Activated CD8-positive, alpha-beta memory T cell treated with anti-CD3 and anti-CD28 coated beads, Interleukin-2, amount 50 U/mL, for 48 hours (primary cell): Measurements from ENCODE around the gene SLC5A3.
A peak's percentile ranks its signal among the peaks of the same experiment; 100 is the strongest.

ENCODE experiments used
- DNase-seq: peaks from one replicate; pipeline ENCODE4 v3.0.0-alpha.2; 2020

Gene SLC5A3

DNA sequence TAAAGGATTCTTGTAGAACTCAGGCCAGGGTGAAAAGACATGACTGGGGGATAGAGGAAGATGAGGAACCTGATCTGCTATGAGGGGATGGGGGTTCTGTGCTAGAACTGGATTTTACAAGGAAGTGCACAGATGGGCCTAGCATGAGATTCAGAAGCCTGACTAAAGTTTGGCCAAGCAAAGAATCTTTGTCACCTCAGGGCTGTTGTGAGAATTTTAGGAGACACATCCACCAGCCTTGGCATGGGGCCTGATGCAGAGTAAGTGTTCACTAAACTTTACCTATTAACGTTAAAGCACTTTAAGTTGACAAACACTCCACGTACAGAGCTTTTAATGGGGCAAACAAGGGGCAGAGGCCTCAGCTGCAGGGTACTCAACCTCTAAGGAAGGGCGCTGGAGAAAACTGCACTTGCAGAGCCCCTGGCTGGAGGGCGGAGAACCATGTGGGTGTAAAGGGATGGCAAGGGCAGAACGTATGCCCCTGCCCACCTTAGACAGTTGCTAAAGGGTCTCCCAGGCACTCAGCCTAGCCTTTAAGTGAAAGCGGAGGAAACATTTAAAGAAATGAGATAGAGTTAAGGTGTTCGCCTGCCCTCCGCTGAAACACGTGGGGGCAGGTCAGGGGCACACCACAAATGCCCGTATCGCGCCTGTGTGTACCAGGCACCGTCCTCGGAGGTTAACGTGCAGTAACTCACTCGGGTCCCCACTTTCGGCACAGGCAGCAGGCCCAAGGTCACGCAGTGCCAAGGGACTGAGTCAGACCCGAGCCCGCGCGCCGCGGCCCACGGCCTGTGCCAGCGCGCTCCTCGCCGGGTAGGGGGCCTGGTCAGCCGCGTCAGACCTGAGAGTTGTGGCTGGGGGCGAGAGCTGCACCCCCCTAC lies 990 bp upstream of the SLC5A3 start:
- DNase-seq = no peak

DNA sequence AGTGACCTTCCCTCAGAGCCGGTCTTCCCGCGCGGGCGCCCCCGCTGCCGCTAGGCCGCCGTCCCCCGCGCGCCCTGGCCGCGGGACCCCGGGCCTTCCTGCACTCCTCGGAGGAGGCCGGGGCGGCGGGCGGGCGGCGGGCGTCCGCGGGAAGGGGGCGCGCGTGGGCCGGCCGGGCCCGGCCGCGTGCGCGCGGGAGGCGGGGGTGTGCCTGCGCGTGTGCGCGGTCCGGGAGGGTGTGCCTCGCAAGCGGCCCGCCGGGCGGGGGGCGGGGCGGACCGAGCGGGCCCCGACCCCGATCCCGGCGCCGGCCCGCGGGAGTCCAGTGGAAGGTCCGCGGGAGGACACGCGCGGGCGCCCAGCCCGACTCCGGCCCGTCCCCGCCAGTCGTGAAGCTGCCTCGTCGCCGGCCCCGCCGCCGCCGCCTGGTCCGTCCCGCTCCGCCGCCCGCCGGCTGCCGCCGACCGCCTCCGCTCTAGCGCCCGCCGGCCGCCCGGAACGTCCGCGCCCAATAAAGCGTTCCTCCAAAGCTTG lies 438 bp downstream of the SLC5A3 start:
- DNase-seq = peak; percentile 63

DNA sequence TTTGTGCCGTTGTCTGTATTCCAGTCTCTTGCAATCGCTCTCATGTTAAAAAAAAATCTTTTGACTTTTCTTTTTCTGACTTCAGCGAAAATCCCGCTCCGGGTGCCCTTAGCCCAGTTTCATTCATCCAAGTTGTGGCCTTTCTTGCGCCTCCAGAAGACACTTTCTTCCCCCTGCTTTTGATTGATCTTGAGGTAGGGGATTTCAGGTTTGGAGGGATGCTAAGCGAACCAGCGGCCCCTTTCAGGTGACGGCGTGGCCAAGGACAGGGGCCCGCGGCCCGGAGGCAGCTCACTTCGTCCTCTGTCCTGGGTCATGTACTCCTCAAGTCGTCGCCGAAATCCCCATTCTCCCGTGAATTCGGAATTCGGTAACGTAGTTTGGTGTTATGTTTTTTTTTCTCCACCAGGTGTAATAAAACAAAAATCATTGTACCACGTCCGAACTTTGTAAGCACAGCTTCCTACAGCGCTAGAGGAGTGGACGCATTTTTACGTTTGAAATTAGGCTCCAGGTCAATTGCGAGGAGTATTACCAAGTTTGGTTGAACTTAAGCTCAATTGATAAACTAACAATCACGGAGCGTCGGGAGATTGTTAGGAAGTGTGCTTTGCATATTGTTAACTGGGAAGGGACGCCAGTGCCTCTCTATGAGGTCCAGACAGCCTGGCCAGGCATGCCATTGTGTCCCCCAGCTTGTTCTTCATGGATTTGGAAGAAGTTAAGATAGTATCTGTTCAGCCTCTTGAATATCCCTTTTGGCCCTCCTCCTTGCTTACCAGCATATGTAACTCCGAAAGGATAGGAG lies 1.1 kb downstream of the SLC5A3 start:
- DNase-seq = no peak

DNA sequence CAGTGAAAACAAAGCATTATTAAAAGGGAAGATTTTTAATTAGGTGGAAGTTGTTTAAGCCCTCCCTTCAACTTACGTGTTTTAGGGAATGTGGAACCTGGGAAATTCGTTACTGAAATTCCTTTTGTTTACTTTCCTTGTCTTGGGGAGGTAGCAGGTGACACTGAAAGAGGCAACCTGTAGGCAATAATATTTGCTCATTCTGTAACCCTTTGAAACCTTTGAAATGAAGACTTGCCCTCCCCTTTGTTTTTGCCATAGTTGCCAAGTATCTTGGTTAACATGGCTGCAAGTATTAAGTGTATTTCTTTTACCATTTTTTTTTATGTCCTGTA lies 1.7 kb downstream of the SLC5A3 start:
- no peak for DNase-seq

DNA sequence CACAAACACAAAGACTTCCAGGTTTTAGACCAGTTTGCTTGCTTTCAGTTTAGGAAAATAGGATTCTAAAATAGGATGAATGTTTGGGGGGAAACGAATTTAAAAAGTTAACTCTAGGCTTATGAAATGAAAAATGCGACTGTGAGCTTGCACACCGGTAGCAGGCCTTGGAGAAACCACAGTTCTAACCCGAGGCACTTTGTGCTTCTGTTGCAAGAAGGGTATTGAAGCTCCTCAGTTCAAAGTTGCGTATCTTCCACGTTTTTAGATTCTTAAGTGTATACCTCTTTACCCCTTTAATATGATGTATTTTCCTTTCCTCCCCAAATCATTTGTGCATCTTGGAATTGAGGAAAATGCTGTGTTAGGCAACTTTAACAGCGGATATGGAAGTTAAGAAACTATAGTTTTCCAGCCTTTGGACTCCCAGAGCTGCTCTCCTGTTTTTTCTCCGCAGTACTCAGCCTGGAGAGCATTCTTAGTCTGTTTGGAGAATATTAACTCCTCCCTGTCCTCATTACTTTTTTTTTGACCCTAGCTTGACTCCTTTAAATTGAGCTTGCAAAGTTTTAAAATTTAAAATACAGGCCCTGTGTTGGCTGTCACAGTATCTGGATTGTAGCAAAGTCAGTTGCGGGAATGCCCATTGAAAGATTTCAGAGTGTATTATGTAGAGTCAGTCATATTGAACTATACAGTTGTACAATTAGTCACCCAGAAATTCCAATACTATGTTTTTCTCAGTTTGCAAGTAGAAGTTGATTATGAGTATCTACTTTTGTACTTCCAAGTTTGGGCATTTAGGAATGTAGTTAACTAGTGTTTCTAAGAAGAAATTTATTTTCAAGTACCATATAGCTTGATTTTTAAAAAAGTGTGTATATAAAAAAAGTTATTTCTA lies 2.6 kb downstream of the SLC5A3 start:
- DNase-seq = no peak

DNA sequence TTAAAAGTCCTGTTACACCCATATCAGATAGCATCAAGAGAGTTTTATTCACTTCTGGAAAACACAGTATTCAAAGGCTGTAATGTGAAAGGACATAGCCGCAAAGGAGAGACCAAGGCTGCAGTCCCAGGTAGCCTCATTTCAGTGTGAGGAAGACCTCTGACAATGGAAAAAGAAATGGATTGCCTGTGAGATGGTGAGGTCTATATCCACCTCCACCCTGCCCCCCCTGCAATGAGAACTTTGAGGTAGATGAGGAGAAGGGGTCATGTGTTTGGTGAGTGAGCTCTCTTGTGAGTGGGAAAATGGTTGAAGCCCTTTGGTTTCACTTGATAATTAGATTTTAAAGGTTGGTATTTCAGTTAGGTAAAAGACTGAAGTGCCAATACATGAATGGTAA lies 3.5 kb downstream of the SLC5A3 start:
- DNase-seq = no peak

GRCh38 chr21:34077888-34078287 lies 4.5 kb downstream of the SLC5A3 start:
- DNase-seq = no peak

DNA sequence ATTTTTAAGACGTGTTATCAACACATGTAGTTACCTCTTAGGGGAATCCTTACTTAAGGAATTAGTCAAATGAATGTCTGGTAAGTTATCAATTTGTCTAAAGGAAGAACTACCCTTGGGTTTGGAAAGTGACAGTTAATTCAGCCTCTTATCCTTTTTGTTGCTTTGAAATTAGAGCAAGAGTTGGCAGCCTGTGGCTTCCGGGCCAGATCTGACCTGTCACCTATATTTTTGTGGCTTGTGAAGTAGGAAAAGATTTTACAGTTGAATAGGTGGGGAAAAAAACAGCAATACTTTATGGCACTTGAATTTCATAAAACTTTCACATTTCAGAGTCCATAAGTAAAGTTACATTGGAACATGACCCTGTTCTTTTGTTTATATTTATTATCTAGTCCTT lies 5.5 kb downstream of the SLC5A3 start:
- DNase-seq = no peak

- no peak for DNase-seq
Measured at GRCh38 chr21:34080710-34081109, 7.3 kb downstream of the SLC5A3 start.

- DNase-seq = no peak
Measured at GRCh38 chr21:34082769-34083168, 9.4 kb downstream of the SLC5A3 start.

DNA sequence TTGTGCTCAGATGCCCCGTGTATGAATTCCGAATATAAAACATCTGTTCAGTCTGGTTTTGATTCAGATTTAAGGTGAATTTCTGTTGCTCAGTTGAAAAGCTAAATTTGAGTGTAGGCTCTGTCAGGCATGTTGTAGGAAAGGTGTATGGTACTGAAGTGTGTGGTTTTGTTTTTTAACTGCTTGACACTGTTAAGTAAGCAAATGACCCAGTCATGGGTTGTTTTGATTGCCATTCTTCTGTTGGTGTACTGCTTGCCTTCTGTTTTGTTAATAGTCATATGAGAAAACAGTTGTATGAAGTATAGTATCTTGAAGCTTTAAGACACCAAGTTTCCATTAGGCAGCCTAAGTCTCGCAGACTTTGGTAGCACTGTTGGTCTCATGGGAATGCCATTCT lies 10.0 kb downstream of the SLC5A3 start:
- DNase-seq = no peak

- no peak for DNase-seq
Measured at GRCh38 chr21:34085129-34085528, 11.8 kb downstream of the SLC5A3 start.

DNA sequence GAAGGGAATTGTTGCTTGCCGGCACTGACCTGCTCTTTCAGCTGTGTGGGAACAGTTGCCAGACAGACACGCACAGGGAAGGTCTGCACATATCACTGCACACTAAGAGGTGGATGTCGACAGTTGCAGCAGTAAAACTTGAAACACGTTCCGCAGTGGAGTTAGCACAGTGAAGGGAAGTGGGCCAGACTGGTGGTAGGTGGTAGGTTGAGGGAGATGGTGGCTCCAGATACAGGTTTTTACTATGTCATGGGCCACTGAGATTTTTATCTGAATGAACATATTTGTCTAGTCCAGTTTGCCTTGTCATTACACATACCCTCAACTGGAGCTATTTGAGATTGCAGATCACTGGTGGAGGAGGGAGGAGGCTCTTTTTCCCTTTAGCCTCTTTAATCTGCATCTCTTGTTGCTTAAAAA lies 13.5 kb downstream of the SLC5A3 start:
- DNase-seq = no peak

DNA sequence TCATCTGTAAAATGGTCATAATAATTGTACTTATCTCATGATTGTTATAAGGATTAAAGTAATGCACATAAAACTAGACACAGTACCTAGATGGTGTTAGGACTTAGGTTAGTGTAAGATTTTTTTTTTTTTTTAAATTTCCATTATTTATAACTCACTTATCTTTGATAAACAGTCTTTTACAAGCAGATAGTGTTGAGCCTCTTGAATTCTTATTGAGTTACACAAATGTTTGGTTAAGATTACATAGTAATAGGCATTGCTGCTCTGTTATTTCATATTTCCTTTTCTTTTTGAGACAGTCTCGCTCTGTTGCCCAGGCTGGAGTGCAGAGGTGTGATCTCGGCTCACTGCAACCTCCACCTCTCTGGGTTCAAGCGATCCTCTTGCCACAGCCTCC lies 15.4 kb downstream of the SLC5A3 start:
- no peak for DNase-seq

DNA sequence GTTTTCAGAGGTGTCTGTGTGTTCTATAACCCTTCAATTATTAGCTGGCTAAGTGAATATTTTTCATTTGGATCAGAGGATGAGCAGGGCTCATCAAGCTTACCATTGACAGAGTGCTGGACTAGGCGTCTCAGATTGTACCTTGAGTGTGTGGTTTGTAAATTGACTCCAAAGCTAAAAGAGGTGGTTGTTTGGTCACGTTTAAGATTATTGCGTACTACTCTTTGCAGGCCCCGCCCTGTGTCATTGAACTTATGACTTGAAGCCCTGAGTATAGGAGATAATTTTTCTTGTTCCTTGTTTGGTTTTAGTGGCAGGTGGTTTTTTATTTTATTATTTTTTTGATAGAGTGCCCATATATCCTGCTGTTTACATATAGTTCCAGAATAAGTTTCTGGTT lies 17.7 kb downstream of the SLC5A3 start:
- DNase-seq = no peak

DNA sequence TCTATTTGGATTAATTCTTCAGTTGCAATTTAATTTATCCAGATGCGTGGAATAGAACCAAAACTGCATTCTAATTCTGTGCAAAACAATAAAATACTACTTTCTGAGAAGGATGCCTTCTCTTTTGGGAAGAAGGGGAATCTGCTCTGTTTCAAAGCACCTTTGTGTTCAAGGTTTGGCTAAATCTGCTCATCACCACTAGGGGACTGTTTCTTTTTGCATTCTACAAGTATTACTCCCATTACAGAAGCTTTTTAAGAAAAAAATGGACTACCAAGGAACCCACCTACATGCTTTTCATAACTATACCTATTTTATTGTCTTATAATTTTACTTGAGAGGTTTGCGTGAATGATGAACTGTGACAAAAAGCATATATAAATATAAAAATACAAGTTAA lies 18.2 kb downstream of the SLC5A3 start:
- no peak for DNase-seq

GRCh38 chr21:34092262-34092921 lies 19.0 kb downstream of the SLC5A3 start:
- no peak for DNase-seq

DNA sequence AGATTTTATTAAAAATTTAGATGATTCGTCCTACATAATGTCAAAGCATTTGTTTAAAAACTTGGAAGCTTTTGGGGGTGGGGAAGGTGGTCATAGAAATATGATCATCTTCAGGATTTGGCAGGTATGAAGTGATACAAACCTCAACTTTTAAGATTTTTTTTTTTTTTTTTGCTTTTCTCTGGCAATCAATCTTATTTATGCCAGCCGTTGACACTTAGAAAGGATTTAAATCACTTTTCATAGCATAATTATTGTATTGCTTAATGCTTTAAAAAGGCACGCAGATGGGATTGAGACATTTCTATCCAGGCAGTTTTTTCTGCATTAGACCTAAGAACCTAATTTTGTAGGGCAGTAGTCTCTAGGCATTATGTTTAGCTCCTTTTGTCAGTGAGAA lies 19.7 kb downstream of the SLC5A3 start:
- no peak for DNase-seq

DNA sequence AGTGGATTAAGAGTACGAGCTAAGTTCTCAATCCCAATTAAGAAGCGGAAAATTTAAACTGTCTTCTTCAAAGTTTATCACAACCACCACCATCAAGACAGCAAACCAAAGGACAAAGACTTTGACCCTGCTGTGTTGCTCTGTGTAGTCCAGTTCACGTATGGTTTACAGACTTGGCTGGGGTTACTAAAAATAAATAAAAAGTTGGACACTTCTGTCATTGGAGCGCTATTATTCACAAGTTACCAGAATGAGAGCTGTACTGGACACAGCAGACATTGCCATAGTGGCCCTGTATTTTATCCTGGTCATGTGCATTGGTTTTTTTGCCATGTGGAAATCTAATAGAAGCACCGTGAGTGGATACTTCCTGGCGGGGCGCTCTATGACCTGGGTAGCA lies 21.6 kb downstream of the SLC5A3 start:
- no peak for DNase-seq

DNA sequence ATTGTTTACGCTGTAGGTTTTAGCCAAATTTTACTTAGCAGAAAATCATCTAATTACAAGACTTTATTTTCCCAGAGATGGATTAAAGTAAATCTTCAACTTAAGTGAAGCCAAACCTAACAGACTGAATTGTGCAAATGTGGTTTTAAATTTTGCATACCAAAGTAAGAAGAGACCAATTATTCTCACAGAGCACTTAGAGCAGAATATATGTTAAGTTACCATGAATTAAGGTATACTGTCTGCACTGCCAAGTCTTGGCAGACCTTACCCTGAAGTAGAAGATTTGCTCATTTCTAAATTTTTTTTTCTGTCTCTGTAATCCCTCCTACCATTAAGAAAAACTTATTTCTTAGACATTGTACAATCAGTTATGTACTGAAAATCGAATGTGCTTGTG lies 24.1 kb downstream of the SLC5A3 start:
- no peak for DNase-seq

DNA sequence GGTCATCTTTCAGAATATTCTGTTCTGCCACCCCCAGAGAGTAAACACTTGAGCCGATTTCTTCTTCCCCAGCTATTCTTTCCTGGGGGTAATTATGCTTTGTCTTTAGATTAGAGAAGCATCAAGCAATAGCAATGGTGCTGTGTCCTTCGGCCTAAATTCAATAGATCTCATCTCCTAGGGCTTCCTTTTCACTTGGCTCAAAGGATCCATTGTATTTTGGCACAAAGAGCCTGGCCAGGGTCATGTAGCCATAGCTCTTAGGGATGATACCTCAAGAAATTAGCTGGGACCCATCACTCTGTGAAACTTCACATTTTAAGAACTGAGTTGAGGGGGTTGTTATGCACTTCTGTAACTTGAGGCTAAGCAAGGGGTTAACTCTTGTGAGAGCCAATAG lies 27.0 kb downstream of the SLC5A3 start:
- no peak for DNase-seq

DNA sequence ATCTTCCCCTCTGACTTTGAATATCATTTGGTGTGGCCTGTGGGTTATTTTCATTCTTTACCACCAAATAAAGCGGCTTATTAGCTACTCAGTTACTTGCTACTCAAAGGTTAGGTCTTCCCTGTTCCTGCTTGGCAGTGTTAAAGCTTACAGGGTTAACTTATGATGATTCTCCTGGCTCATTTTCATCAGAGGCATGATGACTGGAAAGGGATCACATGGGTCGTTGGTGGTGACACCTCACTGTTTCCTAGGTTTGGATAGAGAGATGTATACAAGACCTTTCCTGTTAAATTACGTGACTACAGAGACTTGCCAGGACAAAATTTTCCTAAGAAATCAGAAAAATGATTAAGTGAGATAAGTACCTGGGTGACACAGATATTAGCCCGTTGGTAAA lies 27.4 kb downstream of the SLC5A3 start:
- no peak for DNase-seq
